Astrocyte of the hippocampus (primary cell): Measurements from ENCODE around the gene LMBR1.
A peak's percentile ranks its signal among the peaks of the same experiment; 100 is the strongest.
"Not testable (repeated sequence)": the region's sequence is repeated elsewhere in the genome, so short reads cannot be mapped to it uniquely, and the experiment has no call there.

ENCODE experiments used
- DNase-seq: peaks from one replicate; pipeline ENCODE4 v3.0.0; 2011; ENCODE audit warnings: low read depth, low spot score

LMBR1 gene

GRCh38 chr7:156697283-156697682 is 195.7 kb downstream of the LMBR1 start:
- DNase-seq: not testable (repeated sequence)

- DNase-seq: no peak
Measured at GRCh38 chr7:156693627-156694026, 199.4 kb downstream of the LMBR1 start.

GRCh38 chr7:156692849-156693248 is 200.1 kb downstream of the LMBR1 start:
- DNase-seq: no peak

GRCh38 chr7:156691764-156692163 is 201.2 kb downstream of the LMBR1 start:
- DNase-seq: no peak

- no peak for DNase-seq
Measured at GRCh38 chr7:156684661-156685060, 208.3 kb downstream of the LMBR1 start.

GRCh38 chr7:156684251-156684650 is 208.7 kb downstream of the LMBR1 start:
- no peak for DNase-seq

- DNase-seq: no peak
Measured at GRCh38 chr7:156682928-156683327, 210.1 kb downstream of the LMBR1 start.

- peak; percentile 55 for DNase-seq
Measured at GRCh38 chr7:156680281-156680680, 212.7 kb downstream of the LMBR1 start.

- no peak for DNase-seq
Measured at GRCh38 chr7:156677374-156678054, 215.5 kb downstream of the LMBR1 start.

GRCh38 chr7:156676263-156676662 is 216.7 kb downstream of the LMBR1 start:
- DNase-seq: no peak

- peak; percentile 52 for DNase-seq
Measured at GRCh38 chr7:156675721-156676120, 217.3 kb downstream of the LMBR1 start.

GRCh38 chr7:156673902-156674301 is 219.1 kb downstream of the LMBR1 start:
- no peak for DNase-seq

- DNase-seq: no peak
Measured at GRCh38 chr7:156673454-156673853, 219.5 kb downstream of the LMBR1 start.

GRCh38 chr7:156669035-156669828 is 223.8 kb downstream of the LMBR1 start:
- no peak for DNase-seq

- DNase-seq: peak; percentile 11
Measured at GRCh38 chr7:156668130-156668741, 224.7 kb downstream of the LMBR1 start.

- DNase-seq: peak; percentile 12
Measured at GRCh38 chr7:156667110-156667426, 225.9 kb downstream of the LMBR1 start.

GRCh38 chr7:156666368-156667109 is 226.4 kb downstream of the LMBR1 start:
- peak; percentile 28 for DNase-seq

- peak; percentile 50 for DNase-seq
Measured at GRCh38 chr7:156665101-156665500, 227.9 kb downstream of the LMBR1 start.

GRCh38 chr7:156662277-156662676 is 230.7 kb downstream of the LMBR1 start:
- DNase-seq: no peak

GRCh38 chr7:156661637-156662036 is 231.3 kb downstream of the LMBR1 start:
- no peak for DNase-seq

GRCh38 chr7:156659961-156660360 is 233.0 kb downstream of the LMBR1 start:
- DNase-seq: no peak

GRCh38 chr7:156659203-156659602 is 233.8 kb downstream of the LMBR1 start:
- no peak for DNase-seq
